Erythroblast (primary cell): Measurements from ENCODE around the gene KCNMA1.

Experiments
- GATA1 ChIP-seq: IDR thresholded peaks from 2 replicates; pipeline ENCODE4 v1.6.1; 2011; ENCODE audit warnings: low read depth, mild to moderate bottlenecking, control low read depth, low read length, moderate library complexity
- POLR2A ChIP-seq: IDR thresholded peaks from 2 replicates; pipeline ENCODE4 v1.6.1; 2011; ENCODE audit warnings: mild to moderate bottlenecking, low read length

GRCh38 chr10:76911184-76911583, 726.4 kb downstream of the KCNMA1 start:
- TF ChIP-seq POLR2A (no peak), GATA1 (no peak)
